ENCODE data around the gene TNK2.

The TNK2 gene

DNA sequence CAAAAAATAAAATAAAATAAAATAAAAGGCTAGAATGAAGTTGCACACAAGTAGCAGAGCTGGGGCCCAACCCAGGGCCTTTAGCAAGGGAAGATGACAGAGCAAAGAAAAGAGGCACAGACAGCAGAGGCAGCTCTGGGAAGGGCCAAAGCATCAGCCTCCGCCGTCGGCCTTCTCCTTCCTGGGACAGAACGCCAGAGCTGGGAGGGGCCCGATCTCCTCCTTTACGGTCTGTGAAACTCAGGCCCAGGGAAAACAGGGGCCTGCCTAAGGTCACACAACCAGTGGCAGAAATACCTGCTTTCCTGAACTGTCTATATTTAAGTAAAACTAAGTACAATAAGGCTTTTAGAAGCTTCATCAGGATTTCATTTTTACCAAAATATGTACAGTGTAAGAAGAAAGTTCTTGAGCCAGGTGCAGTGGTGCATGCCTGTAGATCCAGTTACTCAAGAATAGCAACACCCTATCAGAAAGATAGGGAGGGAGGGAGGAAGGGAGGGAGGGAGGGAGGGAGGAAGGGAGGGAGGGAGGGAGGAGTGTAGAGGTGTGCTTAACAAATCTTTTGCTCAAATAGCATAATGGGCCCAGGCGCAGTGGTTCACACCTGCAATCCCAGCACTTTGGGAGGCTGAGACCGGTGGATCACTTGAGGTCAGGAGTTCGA is 53.6 kb downstream of the TNK2 start:
- DNase-seq: no peak

DNA sequence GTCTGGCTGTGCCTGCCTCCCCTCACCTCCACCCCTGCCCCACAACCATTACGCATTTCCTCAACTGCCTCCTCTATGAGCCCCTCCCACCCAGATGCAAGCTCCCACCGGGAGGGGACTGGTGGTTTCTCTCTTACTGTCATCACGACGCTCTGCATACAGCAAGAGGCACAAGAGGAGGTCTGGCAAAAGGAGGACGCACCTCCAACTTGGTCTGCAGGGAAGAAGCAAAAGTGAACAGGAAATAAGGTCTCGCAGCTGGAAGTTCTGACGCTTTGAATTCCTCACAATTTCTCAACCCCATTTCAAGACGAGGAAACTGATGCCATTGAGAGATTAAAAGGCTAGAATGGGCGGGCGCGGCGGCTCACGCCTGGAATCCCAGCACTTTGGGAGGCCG is 54.4 kb downstream of the TNK2 start:
- no peak for DNase-seq

DNA sequence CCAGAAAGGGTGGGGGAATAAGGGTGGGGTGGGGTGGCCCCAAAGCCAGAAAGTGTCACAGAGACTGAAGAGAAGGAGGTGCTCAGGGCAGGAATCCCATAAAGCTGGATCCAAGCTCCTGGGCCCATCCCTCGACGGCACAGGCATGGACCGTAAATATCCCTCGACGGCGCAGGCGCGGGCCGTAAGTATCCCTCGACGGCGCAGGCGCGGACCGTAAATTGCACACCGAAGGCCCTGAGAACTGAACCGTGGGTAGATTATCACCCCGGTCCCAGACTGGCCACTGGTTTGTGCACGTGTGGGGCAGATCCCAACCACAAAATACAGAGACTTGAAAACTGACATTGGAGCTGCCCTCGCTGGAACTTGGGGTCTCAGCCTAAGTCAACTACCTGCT is 55.3 kb downstream of the TNK2 start:
- no peak for DNase-seq

DNA sequence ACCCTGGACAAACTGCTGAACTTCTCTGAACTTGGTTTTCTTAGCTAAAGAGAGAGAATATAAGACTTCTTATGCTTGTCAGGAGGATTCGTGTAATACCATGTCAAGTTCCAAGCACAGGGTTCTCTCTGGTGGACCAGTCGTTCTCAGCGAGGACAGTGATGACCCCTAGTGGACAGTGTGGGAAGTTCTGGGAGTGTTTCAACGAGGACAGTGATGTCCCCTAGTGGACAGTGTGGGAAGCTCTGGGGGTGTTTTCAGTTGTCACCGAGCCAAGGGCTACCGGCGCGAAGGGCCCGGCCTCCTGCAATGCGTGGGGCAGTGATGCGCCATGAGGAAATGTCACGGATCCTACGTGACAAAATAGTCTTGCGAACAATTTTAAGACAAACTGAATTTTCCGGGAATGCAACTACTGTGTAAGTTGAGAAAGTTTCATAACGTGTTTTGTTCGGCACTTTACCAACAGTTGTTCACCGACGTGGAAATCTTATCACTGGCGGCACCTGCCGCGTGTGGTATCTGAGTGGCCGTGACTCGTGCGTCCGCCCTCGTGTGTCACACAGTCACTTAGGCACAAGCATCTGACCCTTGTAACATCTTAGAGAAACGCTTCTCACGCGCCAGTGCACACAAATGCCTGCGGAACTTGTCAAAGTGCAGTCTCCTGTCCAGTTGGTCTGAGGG is 57.4 kb downstream of the TNK2 start:
- peak in 51 of 56 donors; percentile 17 to 95 (median 70) for DNase-seq

DNA sequence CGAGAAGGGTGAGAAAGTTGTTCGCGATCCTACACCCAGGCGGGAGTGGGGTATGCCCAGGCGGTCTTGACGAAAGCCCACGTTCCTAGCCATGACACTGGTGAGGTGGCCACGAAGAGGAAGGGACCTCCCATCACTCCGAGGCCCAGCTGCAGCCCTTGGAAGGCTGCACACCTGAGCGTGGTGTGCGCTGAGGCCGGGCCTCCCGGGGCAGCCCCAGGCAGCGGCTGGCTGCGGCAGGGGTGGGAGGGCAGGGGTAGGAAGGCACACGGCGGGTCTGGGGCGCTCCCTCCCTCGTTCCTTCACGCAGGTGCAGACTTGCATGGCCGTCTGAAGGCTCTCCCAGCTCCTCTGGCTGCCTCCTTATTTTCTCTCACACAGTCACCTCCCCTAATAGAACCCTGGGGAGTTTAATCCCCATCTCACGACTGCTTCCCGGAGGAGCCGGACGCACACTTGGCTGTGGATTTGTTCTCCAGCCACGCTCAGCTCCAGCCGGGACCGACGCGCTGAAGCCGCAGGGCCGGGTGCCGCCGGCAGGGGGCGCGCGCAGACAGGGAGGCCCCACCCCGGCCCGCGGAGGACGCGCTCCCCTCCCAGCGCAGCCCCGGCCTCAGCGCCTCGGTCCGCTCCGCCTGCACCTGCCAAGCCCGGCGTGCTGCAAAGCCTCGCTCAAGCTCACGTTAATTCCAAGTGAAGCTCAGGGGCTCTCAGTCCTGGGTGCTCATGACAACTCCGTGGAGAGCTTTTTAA is 58.9 kb downstream of the TNK2 start:
- peak in 4 of 56 donors; percentile 11 to 21 (median 14) for DNase-seq

GRCh38 chr3:195847055-195847950 is 61.0 kb downstream of the TNK2 start:
- DNase-seq: no peak

GRCh38 chr3:195845483-195845882 is 62.9 kb downstream of the TNK2 start:
- no peak for DNase-seq

- DNase-seq: no peak
These were observed 63.6 kb downstream of the TNK2 start for GRCh38 chr3:195844671-195845218.

- peak in 1 of 56 donors; percentile 6 for DNase-seq
These were observed 68.9 kb downstream of the TNK2 start for GRCh38 chr3:195839260-195840010.

DNA sequence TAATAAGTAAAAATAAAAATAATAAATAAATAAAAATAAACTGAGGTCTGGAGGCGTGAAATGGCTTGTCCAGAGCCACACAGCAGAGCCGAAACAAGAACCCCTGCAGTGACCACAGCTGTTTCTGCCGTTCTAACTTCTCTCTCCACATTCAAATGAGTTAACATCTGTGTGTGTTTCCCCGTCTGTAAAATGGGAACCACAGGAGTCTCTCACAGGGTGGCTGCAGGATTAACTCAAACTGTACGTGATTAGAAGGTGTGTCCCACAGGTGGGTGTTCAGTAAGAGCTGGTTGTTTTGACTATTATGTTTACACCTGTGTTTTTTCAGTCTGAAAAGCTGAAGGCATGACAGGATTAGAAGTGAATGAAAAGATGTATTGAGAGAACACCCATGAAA is 69.6 kb downstream of the TNK2 start:
- no peak for DNase-seq

DNA sequence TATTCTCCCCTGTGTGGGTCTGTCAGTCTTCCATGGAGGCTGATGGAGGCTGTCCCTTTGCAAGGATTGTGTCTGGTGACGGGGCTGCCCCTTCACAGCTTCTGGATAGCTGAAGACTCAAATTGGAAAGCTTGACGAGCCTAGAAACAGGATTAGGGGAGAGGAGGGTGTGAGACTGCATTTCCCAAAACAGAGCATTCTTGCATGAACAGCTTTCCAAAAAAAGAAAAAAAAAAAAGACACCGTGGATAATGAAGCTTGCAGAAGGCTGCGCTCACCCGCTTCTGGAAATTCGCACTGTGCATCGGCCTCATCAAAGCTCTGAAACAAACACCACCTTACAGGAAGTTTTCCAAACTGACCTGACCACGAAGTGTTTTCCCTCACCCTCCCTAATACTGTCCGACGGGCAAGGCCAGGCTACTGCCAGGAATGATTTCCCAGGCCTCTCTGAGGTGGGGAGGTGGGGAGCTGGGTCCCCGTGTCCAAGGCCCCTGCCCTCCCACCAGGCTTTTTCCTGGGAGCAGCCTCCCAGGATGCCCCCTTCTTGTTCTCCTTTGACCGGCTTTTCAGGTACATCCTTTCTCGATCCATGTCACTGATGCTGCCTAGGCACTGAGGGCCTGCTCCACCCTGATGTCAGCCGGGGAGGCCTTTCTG is 71.7 kb downstream of the TNK2 start:
- peak in 1 of 56 donors; percentile 6 for DNase-seq

GRCh38 chr3:195835791-195836190 is 72.6 kb downstream of the TNK2 start:
- DNase-seq: no peak

DNA sequence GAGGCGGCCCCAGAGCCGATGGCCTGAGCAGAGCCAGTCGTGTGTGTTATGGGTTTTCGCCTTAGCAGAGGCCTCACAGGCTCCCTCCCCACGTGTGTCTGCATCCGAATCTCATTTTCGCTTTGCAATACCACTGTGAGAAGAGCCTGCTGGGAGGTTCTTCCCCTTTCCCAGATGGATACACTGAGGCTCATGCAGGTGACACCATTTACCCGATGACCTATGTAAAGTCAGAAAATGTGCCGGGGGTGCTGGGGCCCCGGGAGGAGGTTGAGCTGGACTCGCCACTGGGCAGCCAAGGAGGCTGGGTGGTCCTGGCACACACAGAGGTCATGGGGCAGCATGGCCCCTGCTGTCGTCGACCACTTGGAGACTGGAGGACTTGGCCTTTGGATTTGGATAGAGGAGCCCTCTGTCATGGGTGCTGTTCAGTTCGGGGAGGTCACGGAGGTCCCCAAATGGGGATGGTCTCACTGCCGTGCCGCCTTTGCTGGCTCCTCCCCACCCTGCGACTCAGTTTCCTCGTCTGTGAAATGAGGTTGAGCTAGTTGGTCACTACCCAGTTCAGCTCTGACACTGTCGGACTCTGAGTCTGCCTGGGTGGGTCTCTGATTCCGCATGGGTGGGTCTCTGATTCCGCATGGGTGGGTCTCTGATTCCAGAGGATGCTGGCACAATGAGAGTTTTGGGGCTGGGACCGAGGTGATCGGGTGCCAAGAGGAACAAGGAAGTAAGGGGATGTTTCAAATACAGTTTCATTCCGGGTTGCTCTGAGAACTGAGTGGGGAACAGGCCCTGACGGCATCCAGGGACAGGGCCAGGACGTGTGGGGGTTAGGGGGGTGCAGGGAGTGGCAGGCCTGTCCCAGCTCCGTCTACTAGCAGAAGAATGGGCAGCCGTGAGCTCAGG is 73.4 kb downstream of the TNK2 start:
- no peak for DNase-seq

DNA sequence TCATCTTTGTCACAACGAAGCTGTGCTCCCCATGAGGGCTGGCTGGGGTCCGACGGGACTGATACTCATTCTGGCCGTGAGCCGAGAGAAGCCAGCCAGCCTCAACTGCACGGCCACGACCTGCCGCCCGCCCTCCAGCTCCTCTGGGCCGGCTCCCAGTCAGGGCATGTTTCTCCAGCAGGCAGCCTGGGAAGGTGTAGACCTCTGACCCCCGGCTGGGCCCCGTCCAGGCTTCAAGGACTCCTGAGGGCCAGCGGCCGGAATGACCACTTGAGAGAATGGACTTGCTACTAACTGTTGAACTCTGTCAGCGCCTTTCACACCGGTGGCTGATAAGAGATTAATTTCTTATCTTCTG is 78.5 kb downstream of the TNK2 start:
- no peak for DNase-seq

GRCh38 chr3:195828762-195829161 is 79.6 kb downstream of the TNK2 start:
- DNase-seq: no peak

DNA sequence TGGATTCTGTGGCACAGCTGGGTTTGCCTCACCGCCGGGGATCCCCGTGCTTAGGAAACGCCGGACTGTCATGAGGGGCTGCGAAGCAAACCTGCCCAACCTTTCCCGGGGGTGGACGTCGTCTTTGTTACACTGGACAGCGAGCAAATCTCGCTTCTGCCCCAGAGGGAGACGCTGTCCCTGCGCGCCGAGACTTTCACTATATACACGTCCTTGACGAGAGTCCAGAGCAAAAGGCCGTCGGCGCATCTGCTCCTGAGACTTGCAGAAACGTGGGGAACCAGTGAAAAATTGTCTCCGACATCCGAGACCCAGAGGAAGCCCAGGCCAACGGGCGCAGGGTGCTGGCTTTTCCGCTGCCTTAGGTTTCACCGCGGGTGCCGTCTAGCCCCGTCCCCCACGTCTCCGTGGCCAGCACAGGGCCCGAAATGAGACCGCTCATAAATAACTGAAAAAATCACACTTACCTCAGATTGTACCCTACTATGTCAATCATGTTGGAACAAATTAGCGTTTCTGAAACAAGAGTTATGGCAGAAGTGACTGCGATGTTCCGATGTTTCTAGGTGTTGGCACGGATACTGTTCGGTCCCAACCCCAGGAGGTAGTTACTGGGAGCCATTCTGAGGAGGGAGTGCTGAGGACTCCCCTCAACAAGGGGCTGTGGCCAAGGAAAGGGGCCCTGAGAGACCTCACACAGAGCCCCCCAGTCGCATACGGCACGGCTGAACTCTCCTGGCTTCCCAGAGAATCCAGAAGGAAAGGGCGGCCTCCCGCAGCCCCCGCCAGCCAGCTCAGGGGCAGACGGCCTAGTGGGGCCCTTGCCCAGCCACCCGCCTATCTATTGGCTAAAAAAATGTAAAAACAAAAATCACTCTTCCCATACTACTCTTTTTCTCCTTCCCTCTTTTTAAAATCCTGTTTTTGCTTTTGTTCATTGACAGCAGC is 82.2 kb downstream of the TNK2 start:
- no peak for DNase-seq

- no peak for DNase-seq
These were observed 83.2 kb downstream of the TNK2 start for GRCh38 chr3:195825191-195825588.

Measured in amygdala (tissue), 56 donors.